H1 (cell line): ENCODE results near the gene LRRK1. TPM values are rescaled to one million over a fixed set of nuclear protein-coding genes. Genes with fewer than 3 reads are reported as not detected.

Experiments used
- CTCF ChIA-PET: fragments of 300-600 bp; sonication (Branson Sonifier 250); formaldehyde crosslinking; loops from one replicate; lab custom pipeline; 2021; ENCODE audit not compliant: partially characterized antibody; lab: Charles Lee
- POLR2A ChIA-PET: fragments of 300-600 bp; sonication (Branson Sonifier 250); formaldehyde crosslinking; loops from one replicate; lab custom pipeline; 2021; ENCODE audit warnings: inconsistent platforms; ENCODE audit not compliant: partially characterized antibody; lab: Charles Lee
- DNase-seq, 2 experiments: peaks; one replicate each; pipeline versions ENCODE4 v3.0.0 to v3.0.0-alpha.2; 2010 to 2022; ENCODE audit warnings: low spot score in 2 of 2, low read depth in 1 of 2, mixed read lengths in 1 of 2
- FAIRE-seq: peaks from 2 replicates; lab custom pipeline; 2011; peaks lifted over from hg19 to GRCh38; lab: Jason Lieb, UNC
- H2AFZ ChIP-seq: 2 replicates; pipeline ENCODE4 v1.8.1; 2012; ENCODE audit warnings: low read length, inconsistent platforms
- H2AK5ac ChIP-seq: 2 replicates; pipeline ENCODE4 v1.6.1; 2013; ENCODE audit warnings: low read depth, low read length
- H2BK120ac ChIP-seq: replicated peaks from 2 replicates; pipeline ENCODE3; 2013; ENCODE audit warnings: low read depth, low read length, inconsistent platforms
- H2BK12ac ChIP-seq: 2 replicates; pipeline ENCODE4 v1.6.1; 2013; ENCODE audit warnings: low read depth, low read length
- H2BK15ac ChIP-seq: 2 replicates; pipeline ENCODE4 v1.6.1; 2013; ENCODE audit warnings: low read length
- H2BK20ac ChIP-seq: 2 replicates; pipeline ENCODE4 v1.6.1; 2013; ENCODE audit warnings: low read length
- H2BK5ac ChIP-seq: 2 replicates; pipeline ENCODE4 v1.6.1; 2013; ENCODE audit warnings: low read depth, low read length
- H3K14ac ChIP-seq: 2 replicates; pipeline ENCODE4 v1.6.1; 2013; ENCODE audit warnings: inconsistent platforms; ENCODE audit not compliant: insufficient read length
- H3K18ac ChIP-seq: 2 replicates; pipeline ENCODE4 v1.6.1; 2013; ENCODE audit warnings: low read length; ENCODE audit errors: extremely low read depth
- H3K23ac ChIP-seq: 2 replicates; pipeline ENCODE4 v1.6.1; 2013; ENCODE audit warnings: inconsistent platforms; ENCODE audit not compliant: insufficient read length
- H3K23me2 ChIP-seq: 2 replicates; pipeline ENCODE4 v1.6.1; 2013; ENCODE audit warnings: low read depth, low read length
- H3K27ac ChIP-seq: 2 replicates; pipeline ENCODE4 v1.6.1; 2011; ENCODE audit warnings: low read depth, low read length, inconsistent platforms
- H3K27me3 ChIP-seq, 4 experiments: replicated peaks in 1 of 4; 1 replicate in 1 of 4; 2 replicates in 3 of 4; pipeline versions ENCODE4 v1.6.1 to v1.8.1; 2011 to 2013; ENCODE audit warnings: low read length in 3 of 4, mild to moderate bottlenecking in 3 of 4, inconsistent platforms in 2 of 4, mixed read lengths in 2 of 4, moderate library complexity in 1 of 4; ENCODE audit not compliant: control insufficient read depth in 3 of 4, insufficient read depth in 3 of 4; ENCODE audit errors: extremely low read depth in 1 of 4
- H3K36me3 ChIP-seq, 4 experiments: 2 replicates each; pipeline versions ENCODE4 v1.6.1 to v1.8.1; 2011 to 2013; ENCODE audit warnings: mild to moderate bottlenecking in 4 of 4, low read length in 3 of 4, moderate library complexity in 2 of 4, control low read depth in 1 of 4, inconsistent platforms in 1 of 4; ENCODE audit not compliant: insufficient read depth in 4 of 4, control insufficient read depth in 2 of 4
- H3K4ac ChIP-seq: replicated peaks from 2 replicates; pipeline ENCODE3; 2013; ENCODE audit warnings: low read length, low read depth, mixed read lengths, inconsistent platforms; ENCODE audit not compliant: insufficient read length
- H3K4me1 ChIP-seq, 4 experiments: replicated peaks in 1 of 4; 1 replicate in 1 of 4; 2 replicates in 3 of 4; pipeline versions ENCODE4 v1.6.1 to v1.8.1; 2011 to 2013; ENCODE audit warnings: low read length in 3 of 4, inconsistent platforms in 2 of 4, mixed read lengths in 1 of 4; ENCODE audit not compliant: insufficient read depth in 4 of 4, control insufficient read depth in 3 of 4
- H3K4me2 ChIP-seq, 2 experiments: 2 replicates each; pipeline versions ENCODE4 v1.6.1 to v1.8.1; 2011 to 2013; ENCODE audit warnings: low read depth in 2 of 2, low read length in 2 of 2, control low read depth in 1 of 2, inconsistent platforms in 1 of 2, mild to moderate bottlenecking in 1 of 2; ENCODE audit not compliant: insufficient read depth in 1 of 2
- H3K4me3 ChIP-seq, 4 experiments: fragments of 200-600, 300-600 bp in 1 of 4; sonication (generic), shearing (Covaris generic), sonication (Bioruptor Twin) in 1 of 4; 2 replicates each; pipeline versions ENCODE4 v1.5.1 to v1.8.1; 2011 to 2016; ENCODE audit warnings: low read length in 4 of 4, low read depth in 3 of 4, control low read depth in 2 of 4, inconsistent platforms in 2 of 4, mild to moderate bottlenecking in 2 of 4, mixed read lengths in 1 of 4, moderate library complexity in 1 of 4; ENCODE audit not compliant: insufficient read depth in 2 of 4; ENCODE audit errors: extremely low read depth in 1 of 4
- H3K56ac ChIP-seq: replicated peaks from 2 replicates; pipeline ENCODE3; 2013; ENCODE audit warnings: low read depth, mild to moderate bottlenecking, mixed read lengths, low read length, inconsistent platforms; ENCODE audit not compliant: insufficient read length
- H3K79me1 ChIP-seq: 2 replicates; pipeline ENCODE4 v1.6.1; 2013; ENCODE audit warnings: low read depth, low read length, control low read depth
- H3K79me2 ChIP-seq, 2 experiments: 2 replicates each; pipeline versions ENCODE4 v1.6.1 to v1.8.1; 2012 to 2013; ENCODE audit warnings: low read length in 2 of 2, mild to moderate bottlenecking in 2 of 2, inconsistent platforms in 1 of 2; ENCODE audit not compliant: insufficient read depth in 2 of 2, control insufficient read depth in 1 of 2
- H3K9ac ChIP-seq, 4 experiments: replicated peaks in 1 of 4; 1 replicate in 1 of 4; 2 replicates in 3 of 4; pipeline versions ENCODE4 v1.6.1 to v1.8.1; 2011 to 2013; ENCODE audit warnings: low read depth in 3 of 4, low read length in 3 of 4, control low read depth in 2 of 4, mild to moderate bottlenecking in 2 of 4, moderate library complexity in 2 of 4, inconsistent platforms in 1 of 4; ENCODE audit errors: extremely low read depth in 1 of 4
- H3K9me3 ChIP-seq, 2 experiments: 2 replicates each; pipeline versions ENCODE4 v1.6.1 to v1.8.1; 2012 to 2013; ENCODE audit warnings: mild to moderate bottlenecking in 2 of 2, moderate library complexity in 2 of 2, control low read depth in 1 of 2, inconsistent platforms in 1 of 2, low read depth in 1 of 2, low read length in 1 of 2, mixed read lengths in 1 of 2; ENCODE audit not compliant: insufficient read depth in 2 of 2
- H4K20me1 ChIP-seq, 2 experiments: replicated peaks in 1 of 2; 2 replicates each; pipeline versions ENCODE3 to v1.8.1; 2011 to 2013; ENCODE audit warnings: inconsistent platforms in 2 of 2, low read length in 2 of 2, mild to moderate bottlenecking in 1 of 2; ENCODE audit not compliant: insufficient read depth in 2 of 2, control insufficient read depth in 1 of 2
- H4K5ac ChIP-seq: 2 replicates; pipeline ENCODE4 v1.6.1; 2013; ENCODE audit warnings: low read length, low read depth, mixed read lengths, inconsistent platforms; ENCODE audit not compliant: insufficient read length
- H4K8ac ChIP-seq: 2 replicates; pipeline ENCODE4 v1.8.0; 2013; ENCODE audit warnings: mild to moderate bottlenecking, moderate library complexity, low read length, inconsistent platforms; ENCODE audit not compliant: insufficient read depth; ENCODE audit errors: extremely low read depth
- H4K91ac ChIP-seq: replicated peaks from 2 replicates; pipeline ENCODE3; 2013; ENCODE audit warnings: low read length, mixed read lengths, inconsistent platforms; ENCODE audit not compliant: insufficient read length
- ATF3 ChIP-seq: IDR thresholded peaks from 2 replicates; pipeline ENCODE4 v1.6.1; 2011; ENCODE audit warnings: low read depth, mild to moderate bottlenecking, low read length; ENCODE audit not compliant: insufficient read depth
- BACH1 ChIP-seq: IDR thresholded peaks from 2 replicates; pipeline ENCODE4 v1.6.1; 2012; ENCODE audit warnings: low read length, improper control_type of control experiment
- CTBP2 ChIP-seq: IDR thresholded peaks from 2 replicates; pipeline ENCODE4 v1.7.0; 2011; ENCODE audit warnings: borderline replicate concordance, mild to moderate bottlenecking, moderate library complexity, mixed read lengths, low read length; ENCODE audit not compliant: insufficient read depth, insufficient read length
- E2F6 ChIP-seq: IDR thresholded peaks from 2 replicates; pipeline ENCODE4 v1.6.1; 2012; ENCODE audit warnings: inconsistent platforms
- JUN ChIP-seq: IDR thresholded peaks from 2 replicates; pipeline ENCODE4 v1.6.1; 2011; ENCODE audit warnings: low read depth, mild to moderate bottlenecking, improper control_type of control experiment, low read length
- KDM4A ChIP-seq: IDR thresholded peaks from one replicate; pipeline ENCODE4 v1.7.1; 2012; ENCODE audit warnings: low read depth, mild to moderate bottlenecking, moderate library complexity, low read length, inconsistent platforms; ENCODE audit not compliant: severe bottlenecking
- MAFK ChIP-seq: IDR thresholded peaks from 2 replicates; pipeline ENCODE4 v1.6.1; 2012; ENCODE audit warnings: low read depth, mild to moderate bottlenecking, improper control_type of control experiment, low read length
- SIN3A ChIP-seq, 2 experiments: IDR thresholded peaks in 1 of 2; conservative IDR thresholded peaks in 1 of 2; 2 replicates each; pipeline ENCODE4 v1.6.1; 2011 to 2012; ENCODE audit warnings: low read length in 2 of 2, improper control_type of control experiment in 1 of 2, low read depth in 1 of 2, mild to moderate bottlenecking in 1 of 2
- SP2 ChIP-seq: IDR thresholded peaks from 2 replicates; pipeline ENCODE4 v1.6.1; 2012; ENCODE audit warnings: mild to moderate bottlenecking, low read length, inconsistent platforms
- USF2 ChIP-seq: IDR thresholded peaks from 2 replicates; pipeline ENCODE4 v1.6.1; 2011; ENCODE audit warnings: low read length, improper control_type of control experiment
- WGBS, 2 experiments: shearing (Covaris generic) in 1 of 2; methylation state at CpG; one replicate each; pipeline versions ENCODE4 v1.1.6 to v1.1.7; 2013 to 2015; ENCODE audit warnings: low lambda C conversion rate in 2 of 2, mixed read lengths in 2 of 2, inconsistent platforms in 1 of 2, low coverage in 1 of 2, missing lambda C conversion rate in 1 of 2; ENCODE audit not compliant: insufficient replicate concordance in 2 of 2, insufficient coverage in 1 of 2, insufficient read length in 1 of 2; ENCODE audit errors: extremely low coverage in 1 of 2, missing lambda C conversion rate in 1 of 2; 5-methylcytosine and 5-hydroxymethylcytosine counted together
- polyA plus RNA-seq, 7 experiments: library from polyadenylated mRNA; depleted of rRNA in 3 of 7; stranded (reverse) in 5 of 7; unstranded in 2 of 7; fragments of >200 nt in 5 of 7; fragments of 200-250 nt in 2 of 7; gene quantifications; 1 replicate in 5 of 7; 2 replicates in 1 of 7; 4 replicates in 1 of 7; pipeline versions ENCODE4 v1.2.1 to v1.2.3, GENCODE V29; 2011 to 2013; ENCODE audit warnings: missing spikeins in 2 of 7, mixed read lengths in 2 of 7
- total RNA-seq: library from RNA; stranded (reverse); fragmentation: NEBNext Ultra II Directional; extraction: Animal tissue kit (Norgen Biotek cat#: 25700); gene quantifications from 2 replicates; pipeline ENCODE4 v1.2.1, GENCODE V29; 2021

LRRK1 gene
- total and polyA plus RNA-seq, 2 of the 8 experiments (the other 6 are each of a cell fraction or from before 2014, with no cell fraction given), result 1.2 to 3.6 TPM

- H3K4me3 ChIP-seq, result no peak overlapping the region
- H2AK5ac ChIP-seq, result no peak overlapping the region
- H2BK15ac ChIP-seq, result no peak overlapping the region
- H4K91ac ChIP-seq, result no peak overlapping the region
- POLR2A ChIA-PET, result no interaction called here
- no peak for FAIRE-seq
- TF ChIP-seq BACH1 (no peak), SIN3A (conservative IDR thresholded peaks at IDR 0.05 in 1 of 2, IDR thresholded peaks at IDR 0.05 in 1 of 2; ENCODE audit: low read depth in 1 of 2, low read length in 2 of 2) (no peak), MAFK (no peak), JUN (no peak), KDM4A (no peak), ATF3 (no peak), SP2 (no peak), CTBP2 (no peak), USF2 (no peak), E2F6 (no peak)
- H3K4me1 ChIP-seq, result peaks cover 0 to 7% (median 1%) of the 10 kb centered on the region in 4 experiments; a peak in 4 of 7 replicates
- no peak overlapping the region for H3K4me2 ChIP-seq
- H2AFZ ChIP-seq, result no peak overlapping the region
- no peaks in the 10 kb centered on the region for H3K23me2 ChIP-seq
- H3K23ac ChIP-seq, result no peak overlapping the region
- H3K79me1 ChIP-seq, result no peaks in the 10 kb centered on the region
- peak in 1 of 2 experiments; percentile 33 for DNase-seq
- CTCF ChIA-PET, result interaction anchor here (1.0 to 22.3 kb wide), 7 partner anchors 12 to 114 kb away, joined by 3 to 405 read pairs (median 4); partner anchors contain the start of gene LRRK1
- H3K27me3 ChIP-seq, result peaks cover 0 to 6% (median 0%) of the 10 kb centered on the region in 4 experiments; a peak in 4 of 7 replicates
- no peak overlapping the region for H3K14ac ChIP-seq
- H2BK12ac ChIP-seq, result no peak overlapping the region
- H2BK120ac ChIP-seq, result no peak overlapping the region
- H3K79me2 ChIP-seq, result no peaks in the 10 kb centered on the region
- H4K20me1 ChIP-seq, result no peaks in the 10 kb centered on the region
- no peaks in the 10 kb centered on the region for H3K36me3 ChIP-seq
- H3K9ac ChIP-seq, result no peak overlapping the region
- H3K27ac ChIP-seq, result no peak overlapping the region
- peaks cover 9 to 10% of the 10 kb centered on the region in 2 experiments; a peak in 3 of 4 replicates for H3K9me3 ChIP-seq
- H3K56ac ChIP-seq, result no peak overlapping the region
- H4K8ac ChIP-seq, result no peak overlapping the region
- H2BK20ac ChIP-seq, result no peak overlapping the region
- no peak overlapping the region for H2BK5ac ChIP-seq
- no peak overlapping the region for H3K4ac ChIP-seq
- H4K5ac ChIP-seq, result no peak overlapping the region
- WGBS, 2 experiments, result 90% methylated on average over 4 of the region's 4 CpGs; no CpG with 5 or more reads in 1 of the 2 experiments
- no peak overlapping the region for H3K18ac ChIP-seq
These were observed 85.3 kb downstream of the LRRK1 start for GRCh38 chr15:101004500-101004899.
